GM11168 (cell line): Measurements from ENCODE around the gene SLC43A2.

ENCODE experiments used
- in situ Hi-C: fragments of 300-500 bp; cut with MboI; formaldehyde crosslinking; loops from one replicate; pipeline ENCODE4 v1.12.0; 2022; ENCODE audit warnings: low sequenced_read_pairs; ENCODE audit not compliant: unreplicated experiment

The SLC43A2 gene

DNA sequence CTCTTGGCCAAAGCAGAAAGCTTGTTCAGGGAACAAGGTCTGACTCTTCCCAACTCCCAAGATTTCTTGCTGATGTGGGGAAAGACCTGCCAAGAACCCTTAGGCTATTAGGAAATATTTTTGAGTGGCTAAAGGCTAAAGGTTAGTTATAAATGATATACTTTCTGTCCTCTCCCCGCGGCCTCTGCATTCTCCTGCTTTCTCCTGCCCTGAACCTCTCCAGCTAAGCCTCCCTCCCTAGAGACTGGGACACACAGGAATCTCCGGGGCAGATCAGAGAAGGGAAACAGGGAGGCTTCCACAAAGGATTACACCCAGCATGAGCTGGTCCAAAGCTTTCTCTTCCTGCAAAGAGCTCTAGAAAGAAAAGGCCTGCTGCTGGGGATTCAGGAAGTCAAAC, 2.3 kb downstream of the SLC43A2 start:
- in situ Hi-C loops = no loop called here

DNA sequence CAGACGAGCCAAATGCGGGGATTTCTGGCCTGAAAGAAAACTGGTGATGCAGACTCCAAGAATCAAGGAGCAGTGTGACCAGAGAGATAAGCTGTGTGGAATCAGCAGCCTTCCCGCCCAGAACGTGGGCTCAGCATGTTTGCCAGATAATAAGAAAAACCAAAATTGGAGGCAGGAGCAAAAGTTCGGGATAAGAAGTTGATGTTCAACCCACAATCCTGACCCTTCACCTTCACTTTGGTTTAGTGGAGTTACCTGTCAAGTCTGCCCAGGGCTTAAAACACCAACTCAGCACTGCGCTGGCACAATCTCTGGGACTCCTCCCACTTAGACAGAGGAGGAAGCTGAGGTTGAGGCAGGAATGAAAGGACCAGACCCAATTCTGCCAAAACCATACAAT, 3.1 kb downstream of the SLC43A2 start:
- in situ Hi-C loops = no loop called here

DNA sequence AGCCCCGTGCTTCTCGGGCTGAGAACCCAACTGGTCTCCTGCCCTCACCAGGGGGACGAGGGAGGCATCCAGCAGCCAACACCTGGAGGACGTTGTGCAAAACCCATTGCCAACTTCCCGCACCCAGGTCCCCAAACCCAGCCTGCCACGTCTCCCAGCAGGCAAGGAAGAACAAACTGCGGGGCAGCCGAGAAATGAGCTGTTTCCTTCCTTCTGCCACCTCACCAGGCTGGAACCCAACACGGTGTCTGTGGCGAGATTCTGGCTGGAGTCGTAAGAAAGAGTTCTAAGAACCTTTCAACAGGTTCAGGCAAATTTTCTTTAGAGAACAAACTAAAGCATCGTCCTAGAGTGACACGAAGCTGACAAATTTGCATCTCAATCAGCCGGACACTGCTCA, 3.6 kb downstream of the SLC43A2 start:
- in situ Hi-C loops = no loop called here

DNA sequence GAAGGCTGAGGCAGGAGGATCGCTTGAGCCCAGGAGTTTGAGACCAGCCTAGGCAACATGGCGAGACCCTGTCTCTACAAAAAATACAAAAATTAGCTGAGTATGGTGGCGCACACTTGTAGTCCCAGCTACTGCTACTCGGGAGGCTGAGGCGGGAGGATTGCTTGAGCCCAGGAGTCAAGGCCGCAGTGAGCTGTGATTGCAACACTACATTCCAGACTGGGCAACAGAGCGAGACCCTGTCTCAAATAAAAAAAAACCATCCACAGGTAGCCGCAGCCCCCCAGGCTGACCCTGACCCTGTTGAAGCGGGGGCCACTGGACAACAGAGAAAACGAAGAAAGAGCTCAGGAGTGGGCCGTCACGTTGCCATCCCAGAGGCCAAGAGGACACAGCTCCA, 4.0 kb downstream of the SLC43A2 start:
- in situ Hi-C loops = no loop called here

DNA sequence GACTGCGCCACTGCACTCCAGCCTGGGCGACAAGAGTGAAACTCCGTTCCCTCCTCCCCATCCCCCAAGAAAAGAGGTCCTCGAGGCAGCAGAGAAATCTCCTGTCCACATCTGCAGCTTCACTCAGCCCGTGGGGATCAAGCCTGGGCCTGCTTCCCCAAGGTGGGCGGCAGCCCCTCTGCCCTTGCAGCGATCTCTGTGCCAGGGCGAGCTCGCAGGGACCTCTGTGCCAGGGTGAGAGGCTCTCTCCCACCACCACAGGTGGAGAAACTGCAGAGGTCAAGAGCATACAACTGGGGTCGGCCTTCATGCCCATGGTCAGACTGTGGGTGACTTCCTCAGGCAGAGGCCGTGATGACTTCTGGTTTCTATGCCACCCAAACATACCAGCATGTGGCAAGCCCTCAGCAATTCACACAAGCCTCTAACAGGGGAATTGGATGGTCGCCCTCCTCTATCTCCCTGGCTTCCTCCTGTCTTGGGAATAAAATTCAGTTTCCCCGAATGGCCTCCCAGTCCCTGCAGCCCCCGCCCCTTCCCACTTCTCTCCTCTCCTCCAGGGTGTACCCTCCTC, 5.5 kb downstream of the SLC43A2 start:
- in situ Hi-C loops = no loop called here

DNA sequence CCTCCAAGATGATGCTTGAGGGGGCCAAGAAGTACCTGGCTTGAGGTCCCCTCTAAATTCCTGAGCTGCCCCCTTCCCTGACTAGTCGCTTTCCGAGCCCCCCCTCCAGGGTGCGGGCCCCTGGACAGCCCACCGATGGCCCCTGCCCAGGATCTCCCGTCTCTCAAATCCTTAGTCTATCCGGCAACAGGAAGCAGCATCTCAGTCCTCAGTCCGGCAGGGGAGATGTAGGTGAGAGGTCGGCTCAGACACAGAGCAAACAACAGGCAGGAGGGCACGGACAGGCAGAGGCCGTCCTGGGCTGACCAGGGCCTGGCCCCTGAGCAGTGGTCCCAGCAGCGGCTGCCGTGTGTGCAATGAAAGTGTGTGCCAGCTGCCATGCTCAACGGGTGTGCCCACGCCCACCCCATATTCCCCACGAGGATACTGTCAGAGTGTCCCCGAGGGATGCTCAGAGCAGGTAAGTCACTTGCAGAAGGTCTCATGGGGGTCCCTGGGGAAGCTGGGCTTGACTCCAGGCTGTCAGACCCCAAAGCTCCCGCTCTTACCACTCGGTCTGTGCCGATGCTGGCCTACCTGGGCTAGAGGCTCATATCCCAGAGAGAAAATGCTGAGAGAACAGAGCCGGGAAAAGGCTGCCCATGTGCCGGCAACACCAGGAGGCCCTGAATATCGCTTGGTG, 7.2 kb downstream of the SLC43A2 start:
- in situ Hi-C loops = no loop called here

DNA sequence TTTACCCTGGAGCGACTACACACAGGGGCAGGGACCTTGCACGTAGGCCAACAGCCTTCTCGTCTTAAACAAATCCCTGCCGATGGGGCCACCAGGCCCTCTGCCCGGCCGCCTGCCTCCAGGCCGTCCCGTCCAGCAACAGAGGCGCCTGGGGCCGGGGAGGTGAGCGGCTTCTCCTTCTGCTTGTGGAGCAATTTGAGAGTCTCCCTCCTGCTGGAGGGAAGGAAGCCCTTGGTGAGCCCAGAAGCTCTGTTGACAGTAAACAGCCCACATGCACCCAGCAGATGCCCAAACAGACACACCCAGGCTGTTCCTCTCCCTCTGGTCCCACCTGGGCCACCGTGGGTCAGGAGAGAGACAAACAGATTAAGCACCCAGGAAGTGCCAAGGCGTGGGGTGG, 8.1 kb downstream of the SLC43A2 start:
- in situ Hi-C loops = no loop called here

DNA sequence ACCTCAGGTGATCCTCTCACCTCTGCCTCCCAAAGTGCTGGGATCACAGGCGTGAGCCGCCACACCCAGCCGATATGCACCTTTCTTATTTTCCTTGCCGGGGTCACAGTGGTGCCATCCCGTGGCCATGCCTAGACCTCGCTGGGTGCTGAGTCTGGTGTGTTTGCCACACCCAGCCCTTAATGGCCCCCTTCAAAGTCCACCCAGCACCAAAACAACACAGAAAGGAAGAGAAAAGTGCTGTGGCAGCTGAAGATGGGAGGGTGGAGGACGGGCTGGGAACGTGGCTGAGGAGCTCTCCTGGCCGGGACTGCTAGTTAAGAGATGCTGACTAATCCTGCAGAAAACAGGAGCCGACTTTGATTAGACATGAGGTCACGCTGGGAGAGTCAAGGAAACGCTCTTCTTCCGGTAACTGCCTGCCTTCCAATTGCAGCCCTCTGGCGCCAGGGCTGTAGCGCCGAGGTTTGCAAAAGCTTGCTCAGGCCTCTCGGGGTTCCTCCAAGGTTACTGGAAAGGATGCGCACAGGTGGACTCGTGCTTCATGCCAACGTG, 10.9 kb downstream of the SLC43A2 start:
- in situ Hi-C loops = no loop called here

DNA sequence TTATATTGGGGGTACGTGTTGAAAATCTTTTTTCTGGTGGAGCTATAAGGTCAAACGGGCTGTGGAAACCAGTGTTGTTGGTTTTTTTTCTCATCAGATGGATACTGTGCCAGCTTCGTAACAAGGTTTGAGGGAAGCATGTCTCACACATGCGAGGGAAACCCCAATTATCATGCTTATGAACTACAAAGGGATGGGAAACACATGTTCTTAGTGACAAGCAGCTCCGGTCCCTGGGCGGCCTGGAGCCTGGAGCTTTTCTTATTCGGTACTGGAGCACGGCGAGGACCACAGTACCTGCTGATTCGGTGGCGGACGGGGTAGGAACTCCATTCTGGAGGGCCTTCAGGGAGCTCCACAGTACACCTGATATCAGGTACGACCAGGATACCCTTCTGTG, 12.5 kb downstream of the SLC43A2 start:
- in situ Hi-C loops = no loop called here

DNA sequence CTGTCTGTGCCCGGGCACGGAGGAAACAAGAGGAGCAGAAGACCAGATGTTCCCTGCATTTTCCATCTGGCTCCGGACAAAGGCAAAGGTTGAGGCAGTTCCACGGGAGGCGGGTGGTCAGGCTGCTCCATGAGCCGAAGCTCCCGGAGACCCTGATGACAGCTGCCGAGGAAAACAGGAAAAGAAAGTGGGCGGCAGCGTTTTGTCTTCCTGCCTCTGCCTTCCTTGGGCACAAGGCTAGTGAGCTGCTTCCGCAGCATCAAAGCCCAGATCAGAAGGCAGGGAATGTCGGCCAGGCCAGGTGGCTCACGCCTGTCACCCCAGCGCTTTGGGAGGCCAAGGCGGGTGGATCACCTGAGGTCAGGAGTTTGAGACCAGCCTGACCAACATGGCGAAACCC, 16.2 kb downstream of the SLC43A2 start:
- in situ Hi-C loops = no loop called here

DNA sequence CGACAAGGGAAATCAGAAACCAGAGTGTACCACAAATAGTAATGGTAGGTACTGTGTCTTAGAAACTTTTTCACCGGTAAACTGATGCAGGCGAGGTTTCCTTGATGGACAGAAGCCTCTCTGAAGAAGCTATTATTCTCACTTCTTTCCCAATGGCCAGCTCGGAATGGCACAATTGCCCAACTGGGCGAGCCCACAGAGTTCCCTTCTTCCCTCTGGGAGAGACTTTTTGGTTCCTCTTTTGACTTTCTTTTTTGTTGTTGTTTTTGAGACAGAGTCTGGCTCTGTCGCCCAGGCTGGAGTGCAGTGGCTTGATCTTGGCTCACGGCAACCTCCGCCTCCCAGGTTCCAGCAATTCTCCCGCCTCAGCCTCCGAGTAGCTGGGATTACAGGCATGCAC, 16.9 kb downstream of the SLC43A2 start:
- in situ Hi-C loops = no loop called here

DNA sequence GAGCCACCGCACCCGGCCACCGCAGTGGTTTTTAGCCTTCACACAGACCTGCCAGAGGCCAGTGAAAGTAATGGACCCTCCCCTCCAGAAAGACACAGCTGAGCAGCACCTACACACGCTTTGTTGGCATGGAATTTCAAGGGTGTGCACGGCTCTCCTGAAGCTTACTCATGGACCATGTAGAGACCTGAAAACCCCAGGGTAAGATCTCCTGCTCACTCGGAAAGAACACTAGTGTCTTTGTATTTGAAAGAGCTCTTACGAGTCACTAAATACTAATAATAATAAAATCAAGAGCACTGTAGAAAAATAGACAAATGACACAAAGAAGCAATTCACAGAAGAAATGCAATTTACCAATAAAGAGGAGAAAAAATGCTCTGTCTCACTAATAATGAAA, 20.0 kb downstream of the SLC43A2 start:
- in situ Hi-C loops = no loop called here

DNA sequence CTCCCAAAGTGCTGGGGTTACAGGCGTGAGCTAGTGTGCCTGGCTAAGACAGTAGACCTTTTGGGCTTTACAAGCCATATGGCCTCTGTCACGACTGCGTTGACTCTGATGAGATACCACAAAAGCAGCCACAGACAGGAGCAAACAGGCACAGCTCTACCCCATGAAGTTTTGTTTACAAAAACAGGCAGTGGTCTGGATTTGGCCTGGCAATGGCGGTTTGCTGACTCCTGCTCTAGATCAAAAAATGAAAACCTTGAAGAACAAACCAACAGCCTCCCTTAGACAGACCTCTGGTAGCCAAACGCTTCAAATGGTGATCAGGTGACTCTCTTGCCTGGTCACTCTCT, 20.7 kb downstream of the SLC43A2 start:
- in situ Hi-C loops = no loop called here

DNA sequence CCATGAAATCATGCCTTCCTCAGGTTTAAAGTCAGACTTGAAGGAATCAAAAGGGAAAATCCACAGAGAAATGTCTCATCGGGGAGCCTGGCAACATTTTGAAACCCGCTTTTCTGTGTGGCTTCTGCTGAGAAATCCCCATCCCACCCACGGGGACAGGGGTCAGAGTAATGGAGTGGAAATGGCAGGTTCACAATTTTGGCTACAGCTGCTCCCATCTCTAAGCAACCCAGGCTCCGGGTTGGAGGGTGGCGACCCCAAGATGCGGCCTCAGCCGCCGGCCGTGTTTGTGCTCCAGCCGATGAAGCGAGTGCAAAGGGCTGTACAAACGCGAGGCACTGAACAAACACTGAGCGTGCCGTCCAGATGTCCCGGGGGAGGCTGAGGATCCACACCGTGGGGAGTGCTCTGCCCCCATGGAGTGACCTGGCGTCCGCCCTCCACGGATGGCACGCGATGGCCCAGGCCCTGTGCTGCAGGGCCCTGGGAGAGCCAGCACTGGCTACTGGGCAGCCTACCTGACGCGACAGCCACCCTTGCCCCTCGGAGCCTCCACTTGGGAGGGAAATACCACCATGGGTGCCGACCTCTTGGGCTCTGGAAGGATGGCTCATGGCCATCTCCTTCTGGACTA, 22.2 kb downstream of the SLC43A2 start:
- in situ Hi-C loops = no loop called here

DNA sequence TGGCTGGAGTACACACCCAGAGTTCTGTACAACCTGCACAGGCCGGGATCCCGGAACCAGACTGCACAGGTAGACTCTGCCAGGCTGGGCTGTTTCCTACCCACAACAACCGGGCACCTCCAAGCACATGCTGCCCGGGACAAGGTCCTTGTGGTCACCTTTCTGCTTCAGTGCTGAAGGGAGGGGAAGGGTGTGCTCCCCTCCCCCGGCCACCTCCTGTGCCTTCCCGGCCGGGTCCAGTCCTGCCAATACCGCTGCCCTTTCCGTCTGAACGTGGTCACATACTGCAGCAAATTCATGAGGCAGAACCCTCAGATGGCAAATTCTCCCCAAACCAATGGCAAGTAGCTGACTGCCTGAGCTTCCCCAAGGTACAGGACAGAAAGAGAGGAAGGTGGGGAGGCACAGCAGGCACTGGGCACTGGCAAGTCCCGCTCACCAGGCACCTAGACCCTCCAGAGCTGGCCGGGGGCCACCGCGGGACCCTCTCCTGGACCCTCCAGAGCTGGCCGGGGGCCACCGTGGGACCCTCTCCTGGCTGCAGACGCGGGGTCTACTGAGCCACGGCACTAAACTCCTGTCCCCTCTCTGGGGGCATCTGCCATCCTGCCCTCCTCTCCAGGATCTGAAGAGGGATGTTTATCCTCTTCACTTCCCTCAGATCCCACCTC, 22.8 kb downstream of the SLC43A2 start:
- in situ Hi-C loops = no loop called here

DNA sequence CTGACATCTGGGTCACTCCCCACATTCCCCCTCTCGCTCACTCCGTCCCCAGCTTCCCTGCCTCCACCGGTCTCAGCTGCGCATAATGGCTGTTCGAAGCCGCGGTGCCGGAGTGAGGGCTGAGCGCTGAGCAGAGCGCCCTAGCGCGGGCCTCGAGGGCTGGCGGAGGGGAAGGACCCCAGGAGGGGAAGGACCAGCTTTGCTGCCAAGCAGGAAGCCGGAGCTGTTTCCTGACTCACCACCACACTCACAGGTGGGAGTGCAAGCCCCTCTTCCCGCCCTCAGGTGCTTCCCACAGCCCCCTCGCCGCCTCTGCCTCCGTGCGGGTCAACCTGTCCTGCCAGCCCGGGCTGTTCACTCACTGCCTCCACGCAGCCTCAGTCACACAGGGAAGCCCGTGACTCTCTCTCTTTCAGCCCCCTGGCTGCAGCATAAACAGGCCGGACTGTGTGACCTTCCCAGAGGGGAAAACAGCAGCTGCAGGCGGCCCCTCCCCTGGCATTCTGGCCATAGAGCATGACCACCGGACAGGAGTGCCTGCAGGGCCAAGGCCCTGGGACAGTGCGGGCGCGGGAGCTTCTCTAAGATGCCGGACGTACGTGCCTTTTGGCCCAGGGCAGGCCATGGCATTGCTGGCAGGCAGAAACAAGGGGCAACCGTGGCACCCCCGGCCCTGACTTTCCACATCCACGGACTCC, 23.7 kb downstream of the SLC43A2 start:
- in situ Hi-C loops = no loop called here

DNA sequence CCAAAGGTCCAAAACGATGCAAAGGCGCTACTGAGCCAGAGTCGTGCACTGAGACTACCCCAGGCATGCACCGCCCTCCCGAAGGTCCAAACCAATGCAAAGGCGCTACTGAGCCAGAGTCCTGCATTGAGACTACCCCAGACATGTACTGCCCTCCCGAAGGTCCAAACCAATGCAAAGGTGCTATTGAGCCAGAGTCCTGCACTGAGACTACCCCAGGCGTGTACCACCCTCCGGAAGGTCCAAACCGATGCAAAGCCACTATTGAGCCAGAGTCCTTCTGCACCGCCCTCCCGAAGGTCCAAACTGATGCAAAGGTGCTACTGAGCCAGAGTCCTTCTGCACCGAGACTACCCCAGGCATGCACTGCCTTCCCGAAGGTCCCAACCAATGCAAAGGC, 27.1 kb downstream of the SLC43A2 start:
- in situ Hi-C loops = no loop called here

DNA sequence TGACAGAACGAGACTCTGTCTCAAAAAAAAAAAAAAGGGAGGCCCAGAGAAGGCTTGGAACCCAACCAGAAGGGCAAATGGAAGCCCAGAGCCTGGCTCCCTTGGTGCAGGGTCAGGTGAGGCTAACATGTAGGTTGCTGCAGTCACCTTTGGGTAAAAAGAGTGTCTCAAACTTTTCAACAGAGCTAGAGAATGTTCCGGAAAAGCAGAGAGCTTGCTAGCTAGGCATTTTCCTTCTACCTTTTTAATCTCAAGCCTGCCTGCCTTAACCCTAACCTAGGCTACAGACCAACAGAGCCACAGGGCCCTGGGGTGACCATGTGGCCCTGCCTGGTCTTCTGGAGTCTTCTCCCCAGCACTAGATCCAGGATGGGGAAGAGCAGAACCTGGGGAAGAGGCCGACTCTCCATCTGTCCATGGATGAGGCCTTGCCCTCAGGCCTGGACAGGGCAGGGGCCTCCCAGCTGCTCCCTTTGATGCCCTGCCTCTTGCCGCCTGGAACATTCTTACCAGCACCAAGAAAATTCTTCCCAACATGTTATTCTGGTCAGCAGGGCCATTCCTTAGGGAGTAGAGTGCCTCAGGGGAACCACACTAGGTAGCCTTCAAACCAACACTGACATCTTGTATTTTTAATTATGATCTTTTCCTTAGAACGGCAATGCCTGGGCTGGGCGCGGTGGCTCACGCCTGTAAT, 30.1 kb downstream of the SLC43A2 start:
- in situ Hi-C loops = no loop called here

DNA sequence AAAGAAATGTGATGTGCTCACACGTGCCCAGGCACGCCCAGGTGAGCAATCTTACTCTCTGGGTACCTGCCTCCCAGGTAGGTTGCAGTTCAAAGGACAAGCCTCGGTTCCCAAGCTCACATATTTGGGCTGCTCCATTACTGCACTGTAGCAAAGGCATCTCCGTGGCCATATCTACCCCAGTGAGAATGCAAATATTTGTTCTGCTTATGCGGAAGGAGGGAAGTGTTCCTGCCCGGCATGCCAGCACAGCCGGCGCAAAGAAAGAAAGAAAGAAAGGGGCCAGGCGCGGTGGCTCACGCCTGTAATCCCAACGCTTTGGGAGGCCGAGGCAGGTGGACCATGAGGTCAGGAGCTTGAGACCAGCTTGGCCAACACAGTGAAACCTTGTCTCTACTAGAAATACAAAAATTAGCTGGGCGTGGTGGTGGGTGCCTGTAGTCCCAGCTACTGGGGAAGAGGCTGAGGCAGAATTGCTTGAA, 30.7 kb downstream of the SLC43A2 start:
- in situ Hi-C loops = no loop called here

DNA sequence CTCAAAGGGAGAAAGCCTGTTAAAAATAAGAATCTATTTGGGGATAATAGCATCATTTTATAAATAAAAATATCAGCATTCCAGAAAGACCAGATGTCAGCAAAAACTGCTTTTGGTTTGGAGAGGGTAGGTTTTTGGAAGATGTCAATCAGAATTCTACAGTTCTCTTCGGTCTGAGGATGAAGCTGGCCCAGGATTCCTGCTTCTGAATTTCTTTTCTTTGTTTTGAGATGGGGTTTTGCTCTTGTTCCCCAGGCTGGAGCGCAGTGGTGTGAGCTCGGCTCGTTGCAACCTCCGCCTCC, 35.1 kb downstream of the SLC43A2 start:
- in situ Hi-C loops = no loop called here
